CD4-positive, alpha-beta T cell treated with Interferon alpha-2 for 1 hour (primary cell): ENCODE data around the gene HOXC11.

Source experiments
- DNase-seq, 2 donors: peaks; one replicate each; pipeline ENCODE4 v3.0.0-alpha.2; 2020 to 2022

The HOXC11 gene

DNA sequence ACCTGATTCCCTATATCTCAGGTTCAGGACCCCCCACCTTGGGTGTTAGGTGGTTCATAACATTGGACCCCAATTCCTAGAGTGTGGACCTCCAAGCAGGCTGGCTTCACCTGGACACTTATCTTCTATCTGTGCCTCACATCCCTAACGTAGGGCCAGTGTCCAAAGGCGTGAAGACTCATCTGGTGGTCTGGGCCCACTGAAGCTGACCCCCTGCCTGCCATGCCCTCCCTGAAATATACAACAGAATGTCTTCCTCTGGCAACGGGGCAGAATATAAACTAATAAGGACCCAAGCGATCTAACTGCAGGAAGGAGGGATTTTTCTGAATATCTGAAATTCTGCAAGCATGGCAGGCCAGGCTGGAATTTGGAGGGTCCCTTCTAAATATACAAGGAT lies 28.7 kb upstream of the HOXC11 start:
- DNase-seq: no peak

DNA sequence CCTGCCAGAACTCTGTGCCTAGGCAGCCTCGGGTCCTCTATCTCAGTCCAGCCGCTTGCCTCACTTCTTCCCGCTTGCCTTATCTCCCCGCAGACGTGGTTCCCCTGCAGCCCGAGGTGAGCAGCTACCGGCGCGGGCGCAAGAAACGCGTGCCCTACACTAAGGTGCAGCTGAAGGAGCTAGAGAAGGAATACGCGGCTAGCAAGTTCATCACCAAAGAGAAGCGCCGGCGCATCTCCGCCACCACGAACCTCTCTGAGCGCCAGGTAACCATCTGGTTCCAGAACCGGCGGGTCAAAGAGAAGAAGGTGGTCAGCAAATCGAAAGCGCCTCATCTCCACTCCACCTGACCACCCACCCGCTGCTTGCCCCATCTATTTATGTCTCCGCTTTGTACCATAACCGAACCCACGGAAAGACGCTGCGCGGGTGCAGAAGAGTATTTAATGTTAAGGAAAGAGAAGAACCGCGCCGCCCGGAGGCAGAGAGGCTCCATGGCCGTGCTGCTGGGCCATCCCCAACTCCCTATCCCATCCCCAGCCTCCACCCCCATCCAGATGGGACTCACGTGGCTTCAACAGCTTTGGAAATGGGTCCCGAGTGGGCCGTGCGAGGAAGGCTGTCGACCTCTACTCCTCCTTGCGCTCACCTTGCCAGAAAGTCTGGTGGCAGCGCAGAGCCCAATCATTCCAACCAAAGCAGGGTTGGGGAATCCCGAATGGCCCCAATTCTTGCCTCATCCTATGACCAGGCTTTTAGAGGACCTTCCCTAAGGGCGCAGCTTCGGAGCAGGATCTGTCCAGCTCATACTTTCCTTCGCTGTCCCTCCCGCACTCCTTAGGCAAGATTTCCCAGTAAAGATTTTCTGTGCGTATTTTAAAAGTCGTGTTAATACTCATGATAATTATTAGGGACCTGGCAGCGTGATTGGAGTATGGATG lies 27.7 kb upstream of the HOXC11 start:
- no peak for DNase-seq

DNA sequence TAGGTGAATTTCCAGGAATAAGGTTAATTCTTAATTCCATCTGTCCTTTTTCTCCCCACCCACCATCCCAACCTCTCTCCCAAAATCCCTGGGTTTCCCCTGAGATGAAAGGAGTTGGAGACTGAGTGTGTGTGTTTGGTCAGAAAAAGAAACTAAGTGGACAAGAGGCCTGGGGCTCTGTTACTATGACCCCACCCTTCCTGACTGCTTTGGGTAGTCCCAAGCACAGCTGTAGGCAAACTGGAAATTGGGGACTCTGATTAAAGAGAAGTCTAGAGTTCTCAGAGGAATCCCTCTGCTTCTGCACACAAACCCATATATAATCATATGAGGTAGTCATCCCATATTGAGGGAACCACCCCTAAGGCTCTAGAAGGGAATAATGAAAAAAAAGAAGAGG lies 25.2 kb upstream of the HOXC11 start:
- no peak for DNase-seq

DNA sequence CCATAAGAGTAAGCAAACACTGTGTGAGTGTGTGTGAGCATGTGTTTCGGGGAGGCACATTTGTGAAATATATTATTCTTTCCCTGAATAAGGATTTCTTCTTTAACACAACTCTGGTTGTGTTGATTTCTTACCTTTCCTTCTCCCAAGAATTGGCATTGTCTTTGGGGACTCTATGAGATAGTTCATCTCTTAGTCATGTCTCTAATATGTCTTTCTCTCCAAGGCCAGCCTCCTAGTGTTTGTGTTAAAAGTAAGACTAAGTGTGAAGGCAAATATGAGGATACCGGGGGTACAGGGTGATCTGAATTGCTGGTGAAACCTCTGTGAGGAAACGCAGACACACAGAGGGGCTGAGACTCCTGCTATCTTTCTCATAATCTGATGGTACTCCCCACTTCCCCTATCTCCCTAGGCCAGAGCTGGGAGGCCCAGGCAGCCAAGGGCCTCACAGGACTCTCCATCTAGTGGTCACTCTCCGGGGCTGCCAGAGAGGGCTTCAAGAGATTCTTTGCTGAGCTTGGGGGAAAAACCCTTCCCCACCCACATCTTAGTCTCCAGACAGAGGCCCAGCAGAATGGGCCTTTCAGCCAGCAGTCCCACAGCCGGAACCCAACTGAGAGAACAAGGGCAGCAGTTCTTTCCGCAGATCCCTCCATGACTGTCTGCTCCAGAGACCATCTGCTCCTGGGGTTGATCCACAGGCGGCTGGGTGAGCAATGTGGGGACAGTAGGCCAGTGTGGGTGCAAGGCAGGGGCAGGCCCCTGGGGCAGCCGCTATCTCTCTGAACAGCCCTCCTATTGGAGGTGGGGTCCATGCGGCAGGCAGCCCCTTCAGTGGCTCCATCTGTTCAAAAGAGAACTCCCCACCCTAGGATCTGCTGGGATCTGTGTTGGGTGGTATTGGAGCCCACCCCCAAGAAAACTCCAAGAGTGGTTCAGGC lies 24.0 kb upstream of the HOXC11 start:
- DNase-seq: no peak

DNA sequence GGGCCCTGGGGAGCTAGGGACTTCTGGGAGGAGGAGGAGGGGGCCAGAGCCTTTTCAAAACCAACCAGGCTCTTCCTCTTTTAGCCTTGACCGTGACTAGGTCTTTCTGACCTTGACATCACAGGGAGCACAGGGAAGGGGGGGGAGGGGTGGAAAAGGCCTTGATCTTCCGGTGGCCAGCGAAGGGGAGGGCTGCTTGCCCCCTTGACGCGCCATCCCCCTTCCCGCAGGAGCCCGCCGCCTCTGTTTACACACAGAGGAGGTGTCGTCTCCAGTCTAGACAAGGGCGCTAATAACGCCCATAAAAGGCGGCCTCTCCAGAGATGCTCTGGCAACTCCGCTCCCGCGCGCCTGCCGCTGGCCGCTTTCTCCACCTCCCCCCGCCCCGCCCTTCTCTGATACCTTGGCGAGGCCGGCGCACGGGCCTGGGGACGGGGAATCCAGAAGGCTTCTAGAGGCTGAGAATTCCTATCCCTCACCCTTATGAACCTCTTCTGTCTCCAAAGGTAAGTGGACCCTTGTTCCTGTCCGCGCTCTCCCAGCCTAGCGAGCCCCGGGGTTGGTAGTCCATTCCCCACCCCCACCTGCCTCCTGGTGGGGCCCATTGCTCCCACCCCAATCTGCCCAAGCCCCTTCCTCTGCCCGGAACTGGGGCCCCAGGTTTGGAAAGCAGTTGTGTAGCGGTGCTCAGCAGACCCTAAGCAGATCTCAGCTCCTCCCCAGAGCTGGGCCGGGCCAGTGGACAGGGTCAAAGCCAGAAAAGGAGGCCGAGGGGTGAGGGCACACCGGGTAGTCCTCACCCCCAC lies 23.1 kb upstream of the HOXC11 start:
- no peak for DNase-seq

DNA sequence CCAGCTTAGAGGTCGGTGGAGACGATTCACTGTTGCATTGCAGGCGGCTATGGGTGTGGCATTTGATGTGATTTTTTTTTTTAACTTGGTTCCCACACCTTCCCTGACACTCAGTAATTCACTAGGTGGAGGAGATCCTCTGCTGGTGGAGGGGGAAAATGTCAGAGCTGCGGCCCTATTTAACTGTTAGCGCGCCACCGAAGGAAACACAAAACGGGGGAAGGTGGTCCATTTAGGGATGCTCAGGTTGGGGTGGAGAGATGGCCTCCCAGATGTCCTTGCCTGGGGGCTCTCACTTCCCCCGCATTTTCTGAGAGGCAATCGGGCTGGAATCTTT lies 22.5 kb upstream of the HOXC11 start:
- no peak for DNase-seq

DNA sequence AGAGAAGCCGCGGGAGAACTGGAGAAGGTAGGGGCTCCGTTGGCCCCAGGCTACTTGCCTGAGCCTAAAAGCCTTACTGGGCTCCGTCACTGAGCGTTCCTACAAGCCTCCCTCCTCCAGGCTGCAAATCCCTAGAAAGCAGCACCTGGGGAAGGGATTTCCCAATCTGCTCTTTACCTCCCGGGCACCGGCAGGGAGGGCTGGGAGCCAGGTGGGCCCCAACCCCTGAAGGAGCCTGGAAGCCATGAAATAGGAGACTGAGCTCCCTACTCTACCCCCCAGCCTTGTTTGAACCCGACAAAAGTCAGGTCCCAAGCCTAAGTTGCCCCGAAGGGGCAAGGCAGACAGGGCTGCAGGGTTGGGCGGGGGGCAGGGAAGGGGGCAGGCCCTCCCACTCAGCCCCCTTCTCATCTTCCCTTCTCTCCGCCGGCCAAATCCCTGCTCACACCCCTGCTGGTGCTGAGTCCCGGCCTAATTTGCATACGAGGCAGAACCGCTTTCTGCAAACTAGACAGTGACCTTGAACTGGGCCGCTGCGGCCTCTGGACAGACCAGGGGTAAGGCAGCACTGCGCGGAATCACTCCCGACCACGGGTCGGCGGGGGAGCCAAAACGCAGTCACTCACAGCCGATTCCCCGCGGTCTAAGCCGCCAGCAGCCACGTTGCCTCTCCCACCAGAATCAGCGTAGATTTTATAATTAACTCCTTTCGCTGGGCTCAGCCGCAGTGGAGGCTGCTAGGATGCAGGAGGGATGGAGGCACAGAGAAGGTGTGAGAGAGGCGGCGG lies 21.9 kb upstream of the HOXC11 start:
- DNase-seq: no peak

DNA sequence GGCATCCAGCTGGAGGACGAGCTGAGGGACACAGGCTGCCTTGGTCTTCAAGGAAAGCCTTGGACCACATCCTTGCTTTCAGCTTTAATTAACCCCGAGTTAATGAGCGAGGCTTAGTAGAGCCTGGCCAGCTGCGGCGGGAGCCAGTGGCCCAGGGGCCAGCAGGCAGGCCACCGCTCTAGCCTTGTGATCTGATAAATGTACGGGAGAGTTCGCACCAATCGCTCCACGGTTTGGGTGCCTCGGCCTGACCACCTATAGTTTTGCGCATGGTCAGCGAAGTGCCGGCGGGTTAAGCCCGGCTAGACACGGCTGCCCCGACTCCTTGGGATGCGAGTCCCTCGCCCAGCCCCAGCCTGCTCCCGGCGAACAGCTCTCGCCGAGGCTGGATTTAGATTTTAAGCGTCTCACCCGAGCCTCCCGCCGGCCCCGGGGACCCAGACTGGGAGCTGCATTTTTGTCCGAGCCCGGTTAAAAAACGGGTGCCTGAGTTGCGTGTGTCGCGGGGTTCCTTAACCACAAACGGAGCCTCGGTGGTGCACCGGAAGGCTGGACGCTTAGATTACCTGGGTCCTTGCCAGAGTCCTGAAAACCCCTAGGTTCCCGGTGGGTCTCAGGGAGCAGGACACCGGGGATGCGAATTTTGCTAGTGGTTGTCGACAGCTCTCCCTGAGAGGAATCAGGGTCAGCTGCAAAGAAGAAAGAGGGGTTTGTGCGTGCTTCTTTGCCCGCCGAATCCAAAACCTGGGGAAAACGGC lies 21.2 kb upstream of the HOXC11 start:
- DNase-seq: no peak

DNA sequence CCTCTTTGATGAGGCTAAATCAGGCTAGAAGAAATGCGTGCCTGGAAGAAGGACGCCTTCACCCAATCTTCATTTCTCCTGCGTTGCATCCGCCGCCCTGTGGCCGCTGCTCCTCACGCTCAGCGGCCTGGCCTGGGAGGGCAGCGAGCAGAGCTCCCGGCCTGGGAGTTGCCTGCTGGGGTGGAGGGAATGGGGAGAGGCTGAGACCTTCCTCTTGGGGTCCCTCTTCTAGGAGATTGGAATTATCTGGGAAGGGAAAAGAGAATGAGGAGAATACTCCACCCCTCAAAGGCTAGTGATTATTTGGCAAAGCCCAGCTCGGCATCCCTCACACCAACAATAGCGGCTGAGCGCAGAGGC lies 20.6 kb upstream of the HOXC11 start:
- no peak for DNase-seq

DNA sequence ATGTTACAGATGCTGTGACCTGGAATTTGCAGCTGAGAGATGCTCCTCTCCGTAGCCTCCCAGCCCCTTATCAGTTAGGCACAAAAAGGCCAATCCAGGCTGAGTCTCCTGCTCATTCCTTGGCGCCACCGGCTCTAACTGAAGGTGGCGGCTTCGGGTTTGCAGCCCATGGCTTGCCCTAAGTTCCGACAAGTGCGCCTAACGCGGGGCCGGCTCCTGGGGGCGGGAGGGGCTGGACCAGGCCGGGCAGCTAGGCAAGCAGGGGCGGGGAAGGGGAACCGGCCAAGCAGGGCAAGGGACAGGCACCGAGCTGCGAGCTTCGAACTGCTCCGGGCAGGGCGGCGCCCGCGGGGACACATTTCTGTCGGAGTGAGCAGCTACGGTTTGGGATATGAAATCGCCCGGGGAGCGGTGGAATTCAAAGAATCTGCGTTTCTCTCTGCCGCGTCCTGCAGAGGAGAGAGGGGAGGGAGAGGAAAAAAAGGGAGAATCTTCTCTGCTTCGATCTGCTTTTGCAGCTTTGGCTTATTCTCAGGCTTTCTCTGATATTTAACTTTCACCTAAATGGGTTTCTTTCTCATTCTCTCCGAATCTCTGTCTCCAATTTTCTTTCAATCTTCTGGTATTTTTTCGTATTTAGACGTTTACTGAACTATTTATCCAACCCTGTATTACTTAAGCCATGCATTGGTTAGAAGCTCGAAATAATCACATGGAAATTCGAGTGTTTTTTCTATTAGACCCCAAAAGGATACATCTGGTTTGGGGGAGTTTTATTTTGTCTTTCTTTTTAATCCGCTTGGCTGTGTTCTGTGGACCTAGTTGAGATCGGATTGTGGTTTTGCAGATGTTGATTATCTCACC lies 19.8 kb upstream of the HOXC11 start:
- DNase-seq: no peak

DNA sequence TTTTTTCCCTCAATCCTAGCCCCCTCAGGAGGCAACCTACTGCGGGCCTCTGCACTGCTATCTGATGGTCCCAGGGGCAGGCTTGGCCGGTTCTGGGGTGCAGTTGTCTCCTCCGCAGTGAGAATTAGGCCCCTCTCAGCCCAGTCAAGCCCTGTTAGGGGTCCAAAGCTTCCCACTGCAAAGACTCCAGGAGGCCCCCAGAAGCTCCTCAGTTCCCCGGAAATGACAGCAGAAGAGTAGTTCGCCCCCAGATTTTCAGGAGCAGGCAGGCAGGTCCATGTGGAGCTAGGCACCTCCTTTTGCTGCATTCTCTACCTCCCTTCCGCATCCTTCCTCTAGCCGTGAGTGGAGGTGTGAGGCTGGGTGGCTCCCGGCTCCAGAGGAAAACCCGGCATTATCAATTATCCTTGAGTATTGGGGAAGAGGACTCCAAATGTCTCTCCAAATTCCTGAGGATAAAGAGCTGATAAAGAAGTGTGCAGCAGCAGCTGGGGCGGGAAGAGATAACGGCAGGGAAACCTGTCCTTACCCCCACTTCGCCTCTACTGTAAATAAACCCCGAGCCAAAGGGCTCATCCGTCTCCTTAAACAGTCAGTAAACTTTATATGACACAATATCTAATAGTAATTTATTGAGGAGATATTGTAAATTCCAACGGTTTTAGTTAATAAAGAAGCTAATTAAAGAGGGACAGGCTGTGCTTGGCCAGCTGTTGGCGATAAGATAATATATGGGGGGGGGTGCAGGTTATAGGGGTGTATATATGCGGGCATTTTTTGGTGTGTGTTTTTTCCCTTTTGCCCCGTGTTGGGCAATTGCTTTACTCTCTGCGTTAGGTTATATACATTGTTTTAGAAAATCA lies 18.9 kb upstream of the HOXC11 start:
- no peak for DNase-seq

DNA sequence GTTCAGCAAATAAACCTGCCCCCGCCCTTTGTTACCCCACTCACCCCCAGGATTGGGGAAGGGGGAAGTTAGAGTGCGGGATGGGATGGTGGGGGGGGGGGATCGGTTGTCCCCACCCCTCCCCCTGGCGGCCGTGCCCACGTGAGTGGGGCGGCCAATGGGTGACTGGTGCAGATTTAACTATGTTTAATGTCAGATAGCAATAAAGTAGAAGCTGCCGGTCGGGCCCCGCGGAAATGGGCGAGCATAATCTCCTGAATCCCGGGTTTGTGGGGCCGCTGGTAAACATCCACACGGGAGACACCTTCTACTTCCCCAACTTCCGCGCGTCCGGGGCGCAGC lies 18.3 kb upstream of the HOXC11 start, which contains the start of gene HOXC12:
HOXC12 (plus strand) TSS at position 210 of the 342 bp plus-strand sequence; CDS start at position 237, 27 bp downstream.
- DNase-seq: no peak

DNA sequence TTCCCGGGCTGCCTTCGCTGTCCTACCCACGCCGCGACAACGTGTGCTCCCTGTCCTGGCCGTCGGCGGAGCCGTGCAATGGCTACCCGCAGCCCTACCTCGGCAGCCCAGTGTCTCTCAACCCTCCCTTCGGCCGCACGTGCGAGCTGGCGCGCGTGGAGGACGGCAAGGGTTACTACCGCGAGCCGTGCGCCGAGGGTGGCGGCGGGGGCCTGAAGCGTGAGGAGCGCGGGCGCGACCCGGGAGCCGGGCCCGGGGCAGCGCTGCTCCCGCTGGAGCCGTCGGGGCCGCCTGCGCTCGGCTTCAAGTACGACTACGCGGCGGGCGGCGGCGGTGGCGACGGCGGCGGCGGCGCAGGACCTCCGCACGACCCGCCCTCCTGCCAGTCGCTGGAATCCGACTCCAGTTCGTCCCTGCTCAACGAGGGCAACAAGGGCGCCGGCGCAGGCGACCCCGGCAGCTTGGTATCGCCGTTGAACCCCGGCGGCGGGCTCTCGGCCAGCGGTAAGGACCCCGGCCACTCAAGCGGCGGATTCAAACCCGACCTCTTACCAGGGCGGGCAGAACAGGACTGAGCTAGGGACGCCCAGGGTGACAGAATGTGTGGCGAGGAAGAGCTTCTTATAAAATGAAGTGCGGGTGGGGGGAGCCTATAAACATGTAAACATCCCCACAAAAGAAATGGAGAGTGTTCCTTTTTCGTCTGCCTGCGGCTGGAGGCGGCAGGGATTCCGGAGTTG lies 17.7 kb upstream of the HOXC11 start:
- no peak for DNase-seq

DNA sequence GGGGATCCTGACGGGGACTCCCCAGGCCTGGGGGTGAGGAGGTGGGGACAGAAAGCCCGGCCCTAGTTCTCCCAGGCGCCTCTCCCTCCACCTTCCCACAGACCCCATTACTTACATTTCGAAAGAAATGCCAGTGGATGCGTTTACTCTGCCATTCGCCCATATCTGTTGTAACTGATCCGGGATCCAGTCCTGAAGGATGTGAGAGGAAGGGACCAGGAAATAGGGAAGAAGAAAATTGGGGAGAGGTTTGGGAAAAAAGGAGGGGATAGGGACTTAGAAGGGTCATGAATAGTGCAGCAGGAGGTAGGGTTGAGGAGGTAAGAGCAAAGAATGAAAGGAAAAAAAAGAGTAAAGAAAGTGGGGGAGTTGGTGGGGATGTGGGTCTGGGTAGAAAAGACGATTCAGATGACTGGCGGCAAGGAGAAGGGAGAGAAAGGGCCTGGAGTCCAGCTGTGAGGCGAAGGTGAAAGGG lies 17.1 kb upstream of the HOXC11 start:
- no peak for DNase-seq

DNA sequence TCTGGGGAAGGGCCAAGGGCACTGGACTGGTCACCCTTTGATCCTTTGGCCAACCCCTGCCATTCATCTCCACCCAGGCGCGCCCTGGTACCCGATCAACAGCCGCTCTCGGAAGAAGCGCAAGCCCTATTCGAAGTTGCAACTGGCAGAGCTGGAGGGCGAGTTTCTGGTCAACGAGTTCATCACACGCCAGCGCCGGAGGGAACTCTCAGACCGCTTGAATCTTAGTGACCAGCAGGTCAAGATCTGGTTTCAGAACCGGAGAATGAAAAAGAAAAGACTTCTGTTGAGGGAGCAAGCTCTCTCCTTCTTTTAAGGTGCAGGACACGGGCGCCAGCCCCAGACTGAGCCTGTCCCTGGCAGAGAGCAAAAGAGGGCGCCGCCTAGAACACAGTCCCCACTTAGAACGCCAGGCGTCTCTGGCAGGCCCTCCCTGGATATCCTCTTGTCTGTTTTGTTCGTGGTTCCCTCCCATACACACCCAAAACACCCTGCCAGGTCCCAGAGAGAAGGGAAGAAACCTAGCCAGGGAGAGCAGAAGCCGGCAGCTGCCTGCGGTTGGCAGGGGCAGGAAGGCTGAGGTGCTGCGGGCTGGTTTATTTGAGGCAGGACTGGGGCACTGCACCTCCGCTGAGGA lies 16.6 kb upstream of the HOXC11 start:
- DNase-seq: no peak

DNA sequence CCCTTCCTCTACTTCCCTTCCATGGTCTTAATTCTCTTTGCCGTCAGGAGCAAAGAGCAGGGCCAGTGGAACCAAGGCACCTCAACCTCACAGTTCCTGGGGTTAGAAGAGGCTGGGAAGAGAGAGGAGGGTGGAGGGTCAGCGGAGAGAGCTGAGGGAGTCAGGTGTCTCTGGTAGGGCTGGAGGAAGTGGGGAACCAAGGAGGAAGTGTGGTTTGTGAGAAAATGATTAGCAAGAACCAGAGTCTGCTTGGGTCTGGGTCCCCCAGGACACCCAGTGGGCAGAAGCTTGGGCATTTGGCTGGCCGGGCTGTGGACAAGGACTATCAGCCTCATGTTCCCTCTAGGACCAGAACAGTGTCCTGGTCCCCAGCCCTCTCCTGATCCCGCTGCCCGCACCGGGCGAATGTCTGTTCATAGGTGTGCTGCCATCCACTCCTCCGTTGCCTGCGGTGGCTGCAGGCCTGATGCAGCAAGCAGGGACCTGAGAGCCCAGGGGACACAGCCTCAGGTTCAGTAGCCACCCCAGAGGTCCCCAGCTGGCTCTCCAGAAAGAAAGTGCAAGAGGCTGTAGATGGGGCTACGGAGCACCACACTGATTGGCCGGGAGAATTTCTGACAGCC lies 15.9 kb upstream of the HOXC11 start:
- no peak for DNase-seq

DNA sequence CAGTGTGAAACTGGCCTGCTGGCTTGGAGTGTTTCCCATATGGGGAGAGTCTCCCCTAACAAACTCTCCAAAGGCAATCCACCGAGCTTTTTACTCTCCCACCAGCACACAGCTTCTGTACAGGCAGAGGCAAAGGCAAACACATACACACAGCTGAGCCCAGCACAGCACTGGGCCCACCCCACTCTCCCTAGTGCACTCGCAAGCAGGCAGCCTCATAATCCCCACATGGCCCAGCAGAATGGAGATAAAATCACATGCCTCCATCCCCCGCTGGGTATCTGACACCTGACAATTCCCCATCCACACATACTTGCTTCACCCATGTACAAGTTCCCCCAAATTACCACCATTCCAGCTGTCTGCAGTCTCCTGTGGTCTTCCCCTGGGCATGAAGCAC lies 14.8 kb upstream of the HOXC11 start:
- no peak for DNase-seq

DNA sequence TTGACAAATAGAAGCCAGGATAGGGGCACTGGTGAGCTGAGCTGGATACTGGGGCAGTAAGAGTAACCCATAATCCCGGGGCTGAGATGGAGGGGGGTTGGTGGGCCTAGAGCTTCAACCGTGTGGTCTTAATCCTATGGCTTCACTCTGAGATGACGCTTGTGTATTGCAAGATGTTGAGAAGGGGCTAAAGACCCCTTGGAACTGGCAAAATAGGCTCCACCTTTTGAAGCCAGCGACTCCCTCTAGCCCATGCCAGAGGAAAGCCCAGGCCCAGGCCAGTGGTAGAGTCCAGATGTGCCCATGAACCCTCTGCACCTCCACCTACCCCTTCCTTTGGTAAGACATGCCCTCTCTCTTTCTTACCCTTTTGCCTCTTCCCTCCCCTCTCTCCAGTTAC lies 13.6 kb upstream of the HOXC11 start:
- no peak for DNase-seq
